NCI-H2081 treated with DMSO at 0.1 percent for 48 hours (cell line): ENCODE measurements around the gene SFTPD.

ENCODE experiments used
- DNase-seq: peaks from one replicate; lab custom pipeline; 2025; lab: John Stamatoyannopoulos, UW

SFTPD gene

GRCh38 chr10:79944428-79945395 lies 4.2 kb downstream of the SFTPD start:
- no peak for DNase-seq

- DNase-seq = no peak
These were observed 5.0 kb downstream of the SFTPD start for GRCh38 chr10:79943871-79944270.

GRCh38 chr10:79942261-79943185 lies 6.4 kb downstream of the SFTPD start:
- no peak for DNase-seq

GRCh38 chr10:79941585-79942210 lies 7.2 kb downstream of the SFTPD start:
- no peak for DNase-seq

GRCh38 chr10:79941146-79941545 lies 7.8 kb downstream of the SFTPD start:
- DNase-seq = no peak

- DNase-seq = no peak
These were observed 8.5 kb downstream of the SFTPD start for GRCh38 chr10:79940431-79940830.

GRCh38 chr10:79939969-79940368 lies 8.9 kb downstream of the SFTPD start:
- DNase-seq = no peak

GRCh38 chr10:79938728-79939406 lies 10.0 kb downstream of the SFTPD start:
- no peak for DNase-seq

GRCh38 chr10:79937701-79938151 lies 11.2 kb downstream of the SFTPD start:
- no peak for DNase-seq

GRCh38 chr10:79936625-79937615 lies 12.0 kb downstream of the SFTPD start:
- DNase-seq = no peak

- DNase-seq = no peak
These were observed 14.9 kb downstream of the SFTPD start for GRCh38 chr10:79933961-79934360.

- no peak for DNase-seq
These were observed 16.0 kb downstream of the SFTPD start for GRCh38 chr10:79932841-79933379.

- DNase-seq = no peak
These were observed 16.6 kb downstream of the SFTPD start for GRCh38 chr10:79932307-79932706.

GRCh38 chr10:79930751-79931150 lies 18.2 kb downstream of the SFTPD start:
- no peak for DNase-seq

GRCh38 chr10:79930267-79930666 lies 18.6 kb downstream of the SFTPD start:
- no peak for DNase-seq

- no peak for DNase-seq
These were observed 19.4 kb downstream of the SFTPD start for GRCh38 chr10:79929409-79929904.

GRCh38 chr10:79928028-79928583 lies 20.8 kb downstream of the SFTPD start:
- DNase-seq = no peak

GRCh38 chr10:79927111-79927828 lies 21.6 kb downstream of the SFTPD start:
- no peak for DNase-seq

GRCh38 chr10:79926037-79926436 lies 22.9 kb downstream of the SFTPD start:
- DNase-seq = no peak
